Uterus (tissue), 4 donors: ENCODE measurements around the gene BPIFA1. TPM values are rescaled to one million over a fixed set of nuclear protein-coding genes. Genes with fewer than 3 reads are reported as not detected.

Experiments used
- DNase-seq, 2 donors: peaks; one replicate each; pipeline ENCODE4 v3.0.0-alpha.2; 2019 to 2020
- H3K27ac ChIP-seq, 2 donors: fragments of 200-600 bp; sonication (generic); 1 replicate in 1 of 2; 2 replicates in 1 of 2; pipeline ENCODE4 v1.5.1; 2016 to 2018
- H3K27me3 ChIP-seq, 2 donors: fragments of 200-600 bp; sonication (generic); one replicate each; pipeline ENCODE4 v1.5.1; 2018 to 2019; ENCODE audit warnings: control low read depth in 1 of 2
- H3K36me3 ChIP-seq, 2 donors: fragments of 200-600 bp; sonication (generic); one replicate each; pipeline ENCODE4 v1.5.1; 2019; ENCODE audit warnings: control low read depth in 1 of 2
- H3K4me1 ChIP-seq, 2 donors: fragments of 200-600 bp; sonication (generic); one replicate each; pipeline ENCODE4 v1.5.1; 2018 to 2019; ENCODE audit warnings: control low read depth in 1 of 2
- H3K4me3 ChIP-seq, 2 donors: fragments of 200-600 bp; sonication (generic); 1 replicate in 1 of 2; 2 replicates in 1 of 2; pipeline ENCODE4 v1.5.1; 2018 to 2019; ENCODE audit warnings: mild to moderate bottlenecking in 1 of 2
- H3K9me3 ChIP-seq, 2 donors: fragments of 200-600 bp; sonication (generic); one replicate each; pipeline ENCODE4 v1.5.1; 2019; ENCODE audit warnings: control low read depth in 1 of 2
- POLR2A ChIP-seq, 2 donors: fragments of 450-650 bp; IDR thresholded peaks; one replicate each; pipeline ENCODE4 v1.6.1; 2016; ENCODE audit warnings: antibody characterized with exemption in 2 of 2, mild to moderate bottlenecking in 1 of 2, moderate library complexity in 1 of 2
- intact Hi-C: fragments of 100-400 bp; cut with DNase I; formaldehyde crosslinking; loops from one replicate; pipeline ENCODE4 v1.15.1; 2023; ENCODE audit warnings: low total_unique reads
- total RNA-seq, 4 donors: library from RNA; depleted of rRNA in 3 of 4; stranded (reverse); fragments of >200 nt in 3 of 4; gene quantifications; one replicate each; pipeline versions ENCODE4 v1.1.0 to v1.2.4, GENCODE V29; 2014 to 2023
- TF ChIP-seq, protein P1 (sequence below), 4 experiments: fragments of 200-600 bp in 2 of 4; fragments of 450-650 bp in 2 of 4; sonication (generic) in 2 of 4; IDR thresholded peaks; one replicate each; pipeline ENCODE4 v1.5.1; 2016 to 2019; ENCODE audit warnings: antibody characterized with exemption in 4 of 4, mild to moderate bottlenecking in 2 of 4, moderate library complexity in 1 of 4
- donor health status: DM: yes; HTN: yes; CAD: no.

Gene BPIFA1
- total RNA-seq, 4 donors from 2014 or later, result not detected

DNA sequence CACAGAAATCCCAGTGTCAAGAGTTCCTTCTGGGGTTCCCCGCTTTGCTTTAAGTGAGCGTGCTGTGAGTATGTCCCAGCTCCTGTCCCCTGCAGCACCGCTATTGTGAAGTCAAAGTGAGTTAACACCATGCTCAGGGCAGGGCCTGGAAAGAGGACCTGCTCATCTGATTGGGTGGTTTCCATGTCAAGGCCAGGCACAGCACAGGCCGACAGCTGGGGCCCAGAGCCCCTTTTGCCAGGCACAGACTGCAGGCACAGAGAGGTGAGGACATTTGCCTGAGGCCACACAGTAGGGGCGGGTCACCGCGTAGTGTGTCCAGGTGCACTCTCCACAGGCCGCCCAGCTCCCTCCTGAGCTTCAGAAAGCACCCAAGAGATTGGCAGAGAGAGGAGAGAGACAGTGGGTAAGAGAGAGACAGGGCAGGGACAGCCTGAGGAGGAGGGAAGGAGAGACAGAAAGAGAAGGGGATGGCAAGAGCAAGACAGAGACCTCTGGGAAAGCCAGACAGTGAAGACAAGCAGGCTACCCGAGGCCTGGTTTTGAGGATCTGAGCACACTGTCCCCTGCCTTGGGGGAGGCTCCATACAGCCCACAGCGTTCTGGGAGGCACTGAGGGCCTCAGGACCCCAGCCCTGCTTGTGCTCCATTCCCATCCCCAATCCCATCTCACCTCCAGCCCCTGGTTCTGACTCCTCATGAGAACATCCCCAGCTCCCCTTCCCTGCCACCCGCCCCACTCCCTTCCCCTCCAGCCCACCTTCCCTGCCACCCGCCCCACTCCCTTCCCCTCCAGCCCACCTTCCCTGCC lies 40.7 kb downstream of the BPIFA1 start:
- TF ChIP-seq, protein P1, sequence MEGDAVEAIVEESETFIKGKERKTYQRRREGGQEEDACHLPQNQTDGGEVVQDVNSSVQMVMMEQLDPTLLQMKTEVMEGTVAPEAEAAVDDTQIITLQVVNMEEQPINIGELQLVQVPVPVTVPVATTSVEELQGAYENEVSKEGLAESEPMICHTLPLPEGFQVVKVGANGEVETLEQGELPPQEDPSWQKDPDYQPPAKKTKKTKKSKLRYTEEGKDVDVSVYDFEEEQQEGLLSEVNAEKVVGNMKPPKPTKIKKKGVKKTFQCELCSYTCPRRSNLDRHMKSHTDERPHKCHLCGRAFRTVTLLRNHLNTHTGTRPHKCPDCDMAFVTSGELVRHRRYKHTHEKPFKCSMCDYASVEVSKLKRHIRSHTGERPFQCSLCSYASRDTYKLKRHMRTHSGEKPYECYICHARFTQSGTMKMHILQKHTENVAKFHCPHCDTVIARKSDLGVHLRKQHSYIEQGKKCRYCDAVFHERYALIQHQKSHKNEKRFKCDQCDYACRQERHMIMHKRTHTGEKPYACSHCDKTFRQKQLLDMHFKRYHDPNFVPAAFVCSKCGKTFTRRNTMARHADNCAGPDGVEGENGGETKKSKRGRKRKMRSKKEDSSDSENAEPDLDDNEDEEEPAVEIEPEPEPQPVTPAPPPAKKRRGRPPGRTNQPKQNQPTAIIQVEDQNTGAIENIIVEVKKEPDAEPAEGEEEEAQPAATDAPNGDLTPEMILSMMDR (IDR thresholded peaks at IDR 0.05), result no peak
- TF ChIP-seq POLR2A (IDR thresholded peaks at IDR 0.05), result no peak
- no peak overlapping the region for H3K4me3 ChIP-seq
- H3K27ac ChIP-seq, result no peak overlapping the region
- no peak for DNase-seq
- H3K9me3 ChIP-seq, result no peaks in the 10 kb centered on the region
- H3K4me1 ChIP-seq, result no peaks in the 10 kb centered on the region
- H3K27me3 ChIP-seq, result no peaks in the 10 kb centered on the region
- intact Hi-C loops, result no loop called here
- no peaks in the 10 kb centered on the region for H3K36me3 ChIP-seq

DNA sequence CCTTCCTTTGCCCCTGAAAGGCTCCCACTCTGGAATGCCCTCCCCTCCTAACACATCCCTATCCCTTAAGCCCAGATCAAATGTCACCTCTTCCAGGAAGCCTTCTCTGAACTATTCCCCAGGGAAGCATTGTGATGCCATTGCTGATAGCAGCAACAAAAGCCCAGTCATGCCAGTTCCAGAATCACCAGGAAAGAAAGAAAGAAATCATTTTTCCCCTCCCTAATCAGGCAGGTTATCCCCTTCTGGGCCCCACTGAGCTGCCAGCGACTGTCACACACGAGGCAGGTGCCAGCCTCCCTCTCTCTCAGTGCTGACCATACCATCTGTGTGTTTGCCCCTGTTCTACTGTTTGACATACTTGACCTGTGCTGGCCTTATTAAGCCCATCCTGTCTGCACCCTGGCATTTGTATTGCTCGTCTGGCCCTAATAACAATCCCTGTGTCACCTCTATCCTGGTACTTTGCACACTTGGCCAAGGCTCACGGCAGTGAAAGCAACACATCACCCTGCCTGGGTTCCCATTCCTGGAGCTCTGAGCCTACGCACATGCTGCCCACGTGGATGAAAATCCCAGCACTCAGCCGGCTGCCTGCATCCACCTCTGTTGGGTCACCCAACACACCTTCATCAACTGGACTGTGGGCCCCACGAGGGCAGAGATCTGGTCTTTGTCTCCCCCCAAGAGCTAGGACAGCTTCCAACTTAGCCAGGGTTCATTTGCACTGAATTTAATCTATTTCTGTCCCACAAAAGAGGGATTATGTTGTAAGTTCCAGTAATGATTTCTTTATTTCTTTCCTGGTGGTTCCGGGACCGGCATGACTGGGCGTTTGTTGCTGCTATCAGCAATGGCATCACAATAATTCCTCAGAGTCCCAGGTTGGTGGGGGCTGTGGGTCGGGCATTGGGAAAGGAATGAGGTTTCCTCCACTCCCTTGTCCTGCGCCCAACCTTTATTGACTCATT lies 42.0 kb downstream of the BPIFA1 start:
- no peaks in the 10 kb centered on the region for H3K36me3 ChIP-seq
- no peaks in the 10 kb centered on the region for H3K4me1 ChIP-seq
- intact Hi-C loops, result no loop called here
- H3K9me3 ChIP-seq, result no peaks in the 10 kb centered on the region
- H3K27ac ChIP-seq, result no peak overlapping the region
- TF ChIP-seq, protein P1 (IDR thresholded peaks at IDR 0.05), result no peak
- TF ChIP-seq POLR2A (IDR thresholded peaks at IDR 0.05), result no peak
- no peak overlapping the region for H3K4me3 ChIP-seq
- DNase-seq, result no peak
- H3K27me3 ChIP-seq, result no peaks in the 10 kb centered on the region

DNA sequence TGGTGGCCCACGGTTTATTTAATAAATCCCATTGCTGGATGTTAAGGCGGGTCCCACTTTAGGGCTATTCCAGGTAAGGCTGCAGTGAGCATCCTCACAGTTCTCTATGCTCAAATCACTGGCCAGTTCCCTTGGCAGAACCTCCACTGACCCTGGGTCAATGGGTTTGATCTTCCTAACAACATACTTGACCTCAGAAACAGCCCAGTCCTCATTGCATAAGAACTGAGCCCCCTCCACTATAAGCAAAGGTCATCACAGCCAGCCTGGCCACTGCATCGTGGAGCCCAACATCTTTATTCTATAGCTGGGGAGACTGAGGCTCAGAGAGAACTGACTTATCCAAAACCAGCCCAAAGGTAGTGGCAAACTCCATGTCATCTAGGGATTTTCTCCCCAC lies 42.9 kb downstream of the BPIFA1 start:
- Histone ChIP-seq H3K4me1 (no peaks in the 10 kb centered on the region), H3K9me3 (no peaks in the 10 kb centered on the region), H3K27me3 (no peaks in the 10 kb centered on the region), H3K27ac (no peak overlapping the region), H3K36me3 (no peaks in the 10 kb centered on the region), H3K4me3 (no peak overlapping the region)
- intact Hi-C loops, result no loop called here
- no peak for TF ChIP-seq POLR2A (IDR thresholded peaks at IDR 0.05)
- TF ChIP-seq, protein P1 (IDR thresholded peaks at IDR 0.05), result no peak
- no peak for DNase-seq

DNA sequence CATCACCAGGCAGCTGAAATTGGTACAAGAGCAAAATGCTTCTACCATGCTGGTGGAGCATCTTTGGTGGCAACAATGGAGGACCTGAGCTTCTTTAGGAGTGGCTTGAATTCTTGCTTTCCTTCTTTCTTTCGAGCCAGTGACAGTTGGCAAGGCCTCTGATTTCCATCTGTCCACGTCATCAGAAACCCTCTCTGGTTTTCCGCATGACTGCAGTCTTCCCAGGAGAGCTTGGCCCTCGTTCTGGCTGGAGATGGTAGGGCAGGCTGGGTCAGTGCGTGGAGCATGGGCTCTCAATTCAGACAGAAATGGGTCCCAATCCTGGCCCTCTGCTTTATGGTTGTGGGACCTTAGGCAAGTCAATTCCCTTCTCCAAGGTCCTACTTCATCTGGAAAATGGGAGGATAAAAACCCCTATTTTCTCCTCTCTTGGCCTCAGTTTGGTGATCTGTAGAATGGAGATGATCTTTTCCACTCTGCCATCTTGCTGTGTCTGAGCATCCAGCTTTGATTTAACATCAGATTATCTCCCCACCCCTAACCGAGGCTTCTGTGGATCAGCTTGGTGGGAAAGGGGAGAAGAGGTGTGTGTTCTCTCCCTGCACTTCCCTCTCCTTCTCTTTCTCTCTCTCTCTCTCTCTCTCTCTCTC lies 43.6 kb downstream of the BPIFA1 start:
- TF ChIP-seq, protein P1 (IDR thresholded peaks at IDR 0.05), result no peak
- no peak for TF ChIP-seq POLR2A (IDR thresholded peaks at IDR 0.05)
- no peak overlapping the region for H3K27ac ChIP-seq
- DNase-seq, result no peak
- intact Hi-C loops, result no loop called here
- H3K4me3 ChIP-seq, result no peak overlapping the region
- H3K9me3 ChIP-seq, result no peaks in the 10 kb centered on the region
- H3K4me1 ChIP-seq, result no peaks in the 10 kb centered on the region
- H3K27me3 ChIP-seq, result no peaks in the 10 kb centered on the region
- H3K36me3 ChIP-seq, result no peaks in the 10 kb centered on the region
